DOHH2 (cell line): ENCODE results near the gene HS3ST6.

Experiments used
- CTCF ChIP-seq: fragments of 200-600 bp; sonication (generic); IDR thresholded peaks from one replicate; pipeline ENCODE4 v1.5.1; 2014; ENCODE audit warnings: antibody characterized with exemption, mild to moderate bottlenecking, low read depth, low read length; ENCODE audit not compliant: poor library complexity, severe bottlenecking
- EZH2phosphoT487 ChIP-seq: fragments of 200-600 bp; sonication (generic); IDR thresholded peaks from 2 replicates; pipeline ENCODE4 v1.6.1; 2017; ENCODE audit warnings: borderline replicate concordance, mild to moderate bottlenecking, antibody characterized with exemption, low read length, moderate library complexity, mixed read lengths

- no peak for TF ChIP-seq CTCF
- no peak for TF ChIP-seq EZH2phosphoT487
Observed at GRCh38 chr16:1940273-1941161, 22.3 kb upstream of the HS3ST6 start.
